ENCODE results near the gene SAMD7.

SAMD7 gene, protein sequence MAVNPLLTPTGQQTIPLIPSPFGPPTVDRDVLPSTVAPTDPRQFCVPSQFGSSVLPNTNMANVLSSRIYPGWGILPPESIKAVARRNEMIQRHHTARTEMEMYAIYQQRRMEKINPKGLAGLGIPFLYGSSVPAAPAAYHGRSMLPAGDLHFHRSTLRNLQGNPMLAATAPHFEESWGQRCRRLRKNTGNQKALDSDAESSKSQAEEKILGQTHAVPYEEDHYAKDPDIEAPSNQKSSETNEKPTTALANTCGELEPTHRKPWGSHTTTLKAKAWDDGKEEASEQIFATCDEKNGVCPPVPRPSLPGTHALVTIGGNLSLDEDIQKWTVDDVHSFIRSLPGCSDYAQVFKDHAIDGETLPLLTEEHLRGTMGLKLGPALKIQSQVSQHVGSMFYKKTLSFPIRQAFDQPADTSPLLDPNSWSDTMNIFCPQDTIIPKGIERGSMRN

DNA sequence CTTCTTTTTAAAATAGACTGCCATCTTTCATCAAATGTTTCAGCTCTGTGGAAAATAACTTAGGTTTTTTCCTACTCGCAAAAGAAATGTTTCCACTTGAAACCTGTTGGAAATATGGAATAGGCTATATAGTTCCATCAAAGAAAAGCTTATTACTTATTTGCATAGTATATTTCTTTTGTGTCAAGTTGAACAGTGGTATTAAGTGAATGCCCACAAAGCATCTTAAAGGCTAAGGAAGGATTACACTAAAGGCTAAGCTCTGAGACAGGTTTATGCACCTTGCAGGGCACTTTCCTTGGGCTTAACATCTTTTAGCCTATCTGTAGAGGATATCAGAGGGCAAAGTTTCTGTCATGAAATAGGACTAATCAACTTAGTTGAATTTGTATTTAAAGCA, at the start of gene SAMD7:
Gene SAMD7 (plus strand): TSS at position 301 of the 400 bp plus-strand sequence. CDS start 7,927 bp downstream, outside the sequence.
- H3K4me3 ChIP-seq (ENCODE audit: low read depth in 1 of 2, low read length in 1 of 2) = no peak within 1 kb of the TSS
- peaks cover 0 to 7% of the 10 kb centered on the region in 2 experiments for H3K4me1 ChIP-seq (ENCODE audit: control insufficient read depth in 1 of 2, insufficient read depth in 1 of 2, low read depth in 1 of 2, low read length in 1 of 2)
- H3K9me3 ChIP-seq = no peaks in the 10 kb centered on the region
- TF ChIP-seq, protein P1, sequence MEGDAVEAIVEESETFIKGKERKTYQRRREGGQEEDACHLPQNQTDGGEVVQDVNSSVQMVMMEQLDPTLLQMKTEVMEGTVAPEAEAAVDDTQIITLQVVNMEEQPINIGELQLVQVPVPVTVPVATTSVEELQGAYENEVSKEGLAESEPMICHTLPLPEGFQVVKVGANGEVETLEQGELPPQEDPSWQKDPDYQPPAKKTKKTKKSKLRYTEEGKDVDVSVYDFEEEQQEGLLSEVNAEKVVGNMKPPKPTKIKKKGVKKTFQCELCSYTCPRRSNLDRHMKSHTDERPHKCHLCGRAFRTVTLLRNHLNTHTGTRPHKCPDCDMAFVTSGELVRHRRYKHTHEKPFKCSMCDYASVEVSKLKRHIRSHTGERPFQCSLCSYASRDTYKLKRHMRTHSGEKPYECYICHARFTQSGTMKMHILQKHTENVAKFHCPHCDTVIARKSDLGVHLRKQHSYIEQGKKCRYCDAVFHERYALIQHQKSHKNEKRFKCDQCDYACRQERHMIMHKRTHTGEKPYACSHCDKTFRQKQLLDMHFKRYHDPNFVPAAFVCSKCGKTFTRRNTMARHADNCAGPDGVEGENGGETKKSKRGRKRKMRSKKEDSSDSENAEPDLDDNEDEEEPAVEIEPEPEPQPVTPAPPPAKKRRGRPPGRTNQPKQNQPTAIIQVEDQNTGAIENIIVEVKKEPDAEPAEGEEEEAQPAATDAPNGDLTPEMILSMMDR (IDR thresholded peaks at IDR 0.05) = no peak
- no peaks in the 10 kb centered on the region for H3K36me3 ChIP-seq
- peaks cover 7% of the 10 kb centered on the region for H3K27me3 ChIP-seq
- no peak within 1 kb of the TSS for H3K27ac ChIP-seq

DNA sequence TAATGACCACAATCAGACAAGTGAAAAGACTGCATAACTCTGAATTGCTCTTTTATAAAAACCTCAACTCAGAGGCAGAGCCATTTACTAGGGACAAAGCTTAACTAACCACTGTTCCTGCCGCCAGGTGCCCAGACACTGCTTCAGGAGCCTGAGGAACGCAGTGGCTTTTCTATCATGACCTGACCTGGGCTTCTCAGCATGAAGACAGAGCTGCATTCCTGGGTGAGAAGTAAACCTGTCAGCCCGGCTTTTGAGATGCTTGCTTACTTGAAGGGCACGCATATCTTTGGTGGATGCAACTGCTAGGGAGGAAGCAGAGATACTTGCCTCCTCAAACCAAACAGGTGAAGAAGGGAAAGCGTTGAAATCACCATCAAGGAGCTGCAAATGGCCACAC, 49.5 kb upstream of the SAMD7 start:
- TF ChIP-seq, protein P1 (IDR thresholded peaks at IDR 0.05) = no peak
- Histone ChIP-seq H3K4me3 (ENCODE audit: low read depth in 1 of 2, low read length in 1 of 2) (no peak overlapping the region), H3K9me3 (no peaks in the 10 kb centered on the region), H3K27me3 (peaks cover 36% of the 10 kb centered on the region), H3K36me3 (no peaks in the 10 kb centered on the region), H3K27ac (no peak overlapping the region), H3K4me1 (ENCODE audit: control insufficient read depth in 1 of 2, insufficient read depth in 1 of 2, low read depth in 1 of 2, low read length in 1 of 2) (peaks cover 27 to 29% of the 10 kb centered on the region in 2 experiments)

DNA sequence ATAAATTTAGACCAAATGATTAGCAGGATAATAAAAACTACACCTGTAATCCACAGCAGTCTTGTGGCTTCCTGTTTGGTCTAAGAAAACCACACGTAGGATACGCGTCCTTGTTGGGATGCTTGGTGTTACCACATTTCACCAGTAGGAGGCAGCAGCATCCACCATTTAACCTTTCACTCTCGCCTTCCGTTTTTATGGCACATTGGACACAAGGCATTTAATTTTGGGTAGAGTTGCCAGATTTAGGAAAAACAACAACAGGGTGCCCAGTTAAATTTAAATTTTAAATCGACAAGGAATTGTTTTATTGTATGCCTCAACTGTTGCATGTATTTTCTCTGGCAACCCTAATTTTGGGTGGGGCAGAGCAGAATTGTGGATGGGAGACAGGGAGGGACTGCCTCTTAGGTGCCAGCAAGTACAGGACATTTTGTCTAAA, 47.9 kb upstream of the SAMD7 start:
- Histone ChIP-seq H3K4me1 (ENCODE audit: control insufficient read depth in 1 of 2, insufficient read depth in 1 of 2, low read depth in 1 of 2, low read length in 1 of 2) (peaks cover 36 to 40% of the 10 kb centered on the region in 2 experiments), H3K9me3 (no peaks in the 10 kb centered on the region), H3K36me3 (no peaks in the 10 kb centered on the region), H3K4me3 (ENCODE audit: low read depth in 1 of 2, low read length in 1 of 2) (no peak overlapping the region), H3K27me3 (peaks cover 25% of the 10 kb centered on the region), H3K27ac (no peak overlapping the region)
- TF ChIP-seq, protein P1 (IDR thresholded peaks at IDR 0.05) = peak; percentile 95

DNA sequence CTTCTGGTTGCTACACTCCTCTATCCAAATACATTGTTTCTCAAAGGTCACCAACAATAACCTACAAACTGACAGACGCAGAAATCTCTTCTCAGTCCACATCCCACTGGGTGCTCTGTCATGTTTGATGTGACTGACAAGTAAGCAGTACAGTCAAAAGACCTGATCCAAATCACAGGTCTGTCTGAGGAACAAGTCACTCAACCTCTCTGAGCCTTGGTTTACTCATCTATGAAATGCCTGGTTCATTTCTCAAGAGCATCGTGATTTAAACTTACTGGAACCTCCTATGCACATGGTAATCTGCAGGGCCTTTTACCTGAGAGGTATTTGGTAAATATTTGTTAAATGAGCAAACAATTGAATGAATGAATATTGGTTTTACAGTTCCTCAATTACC, 47.1 kb upstream of the SAMD7 start:
- H3K27ac ChIP-seq = no peak overlapping the region
- H3K36me3 ChIP-seq = no peaks in the 10 kb centered on the region
- TF ChIP-seq, protein P1 (IDR thresholded peaks at IDR 0.05) = no peak
- peaks cover 23% of the 10 kb centered on the region for H3K27me3 ChIP-seq
- peaks cover 36 to 40% of the 10 kb centered on the region in 2 experiments for H3K4me1 ChIP-seq (ENCODE audit: control insufficient read depth in 1 of 2, insufficient read depth in 1 of 2, low read depth in 1 of 2, low read length in 1 of 2)
- no peaks in the 10 kb centered on the region for H3K9me3 ChIP-seq
- H3K4me3 ChIP-seq (ENCODE audit: low read depth in 1 of 2, low read length in 1 of 2) = no peak overlapping the region

DNA sequence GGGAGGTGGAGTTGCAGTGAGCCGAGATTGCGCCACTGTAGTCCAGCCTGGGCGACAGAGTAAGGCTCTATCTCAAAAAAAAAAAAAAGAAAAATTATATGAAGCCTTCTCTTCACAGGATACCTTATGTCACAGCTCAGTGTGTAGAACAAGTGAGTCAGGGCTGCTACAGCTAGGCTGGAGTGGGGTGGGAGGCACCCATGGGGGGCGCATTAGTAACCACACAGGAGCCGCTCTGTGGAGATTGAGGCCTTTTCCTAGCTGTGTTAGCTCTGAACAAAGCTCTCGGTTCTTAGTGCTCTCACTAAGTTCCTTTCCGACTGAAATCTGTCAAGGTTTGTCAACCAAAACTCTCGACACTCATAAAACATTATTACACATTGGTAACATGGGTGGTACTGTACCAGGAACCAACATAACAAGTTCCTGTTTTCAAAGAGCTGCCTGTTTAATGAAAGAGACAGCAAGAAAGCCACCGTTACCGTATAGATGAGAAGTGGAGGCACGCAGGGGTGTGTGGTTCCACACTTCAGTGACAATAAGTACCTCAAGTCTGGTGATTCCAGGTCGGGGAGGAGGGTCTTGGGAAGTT, 46.1 kb upstream of the SAMD7 start:
- Histone ChIP-seq H3K4me3 (ENCODE audit: low read depth in 1 of 2, low read length in 1 of 2) (peak overlapping the region; percentile 26 to 48), H3K9me3 (no peaks in the 10 kb centered on the region), H3K36me3 (no peaks in the 10 kb centered on the region), H3K4me1 (ENCODE audit: control insufficient read depth in 1 of 2, insufficient read depth in 1 of 2, low read depth in 1 of 2, low read length in 1 of 2) (peaks cover 36 to 40% of the 10 kb centered on the region in 2 experiments), H3K27ac (peak overlapping the region; percentile 52), H3K27me3 (peaks cover 22% of the 10 kb centered on the region)
- TF ChIP-seq, protein P1 (IDR thresholded peaks at IDR 0.05) = no peak

Measured in neutrophil (primary cell).